ENCODE data around the gene SCYL3. TPM values are rescaled to one million over a fixed set of nuclear protein-coding genes. Genes with fewer than 3 reads are reported as not detected.
A peak's percentile ranks its signal among the peaks of the same experiment; 100 is the strongest.

Gene SCYL3
- total RNA-seq, 1 experiment from 2014 or later, result 7.8 TPM

- Histone ChIP-seq H3K27me3 (ENCODE audit: insufficient read depth, low read depth) (no peaks in the 10 kb centered on the region), H3K36me3 (ENCODE audit: low read depth) (peaks cover 56% of the 10 kb centered on the region), H3K4me1 (replicated peaks; ENCODE audit: insufficient read depth) (0 out of 2 replicates have a peak, but pooled peaks cover 5% of the 10 kb centered on the region), H3K4me2 (no peak overlapping the region), H4K20me1 (ENCODE audit: insufficient read depth) (no peaks in the 10 kb centered on the region; the same call in 1 of the 2 replicates), H3K4me3 (no peak overlapping the region), H3K9me3 (ENCODE audit: insufficient read depth, low read depth) (no peaks in the 10 kb centered on the region), H3K9me2 (ENCODE audit: insufficient read depth) (no peaks in the 10 kb centered on the region), H3K79me2 (ENCODE audit: low read depth) (no peaks in the 10 kb centered on the region; the same call in 1 of the 2 replicates), H3F3A (ENCODE audit: insufficient read depth, low read depth) (no peaks in the 10 kb centered on the region; the same call in none of the 2 replicates), H3K27ac (peak overlapping the region; percentile 22; the same call in 1 of the 2 replicates), H2AFZ (no peak overlapping the region)
- TF ChIP-seq CTCF (conservative IDR thresholded peaks at IDR 0.05), result no peak
- no peak for TF ChIP-seq EZH2 (IDR thresholded peaks at IDR 0.05; ENCODE audit: low read depth)
- ChIA-PET CTCF (no interaction called here), POLR2A (ENCODE audit: unreplicated experiment) (no interaction called here)
- intact Hi-C loops (cut with micrococcal nuclease; ENCODE audit: unreplicated experiment), result no loop called here
- BruUV-seq (replicated peaks), result no TSS peak
- no peak for DNase-seq
These were observed 44.2 kb downstream of the SCYL3 start for GRCh38 chr1:169849346-169850022.

- Histone ChIP-seq H3K36me3 (ENCODE audit: low read depth) (peaks cover 47% of the 10 kb centered on the region), H3K4me2 (no peak overlapping the region), H3K79me2 (ENCODE audit: low read depth) (no peaks in the 10 kb centered on the region; the same call in 1 of the 2 replicates), H3K4me3 (no peak overlapping the region), H2AFZ (no peak overlapping the region), H3K27me3 (ENCODE audit: insufficient read depth, low read depth) (no peaks in the 10 kb centered on the region), H3K9me3 (ENCODE audit: insufficient read depth, low read depth) (no peaks in the 10 kb centered on the region), H3K27ac (no peak overlapping the region), H3K9me2 (ENCODE audit: insufficient read depth) (no peaks in the 10 kb centered on the region), H4K20me1 (ENCODE audit: insufficient read depth) (no peaks in the 10 kb centered on the region; the same call in 1 of the 2 replicates), H3K4me1 (replicated peaks; ENCODE audit: insufficient read depth) (0 out of 2 replicates have a peak, but pooled peaks cover 5% of the 10 kb centered on the region), H3F3A (ENCODE audit: insufficient read depth, low read depth) (no peaks in the 10 kb centered on the region; the same call in none of the 2 replicates)
- intact Hi-C loops (cut with micrococcal nuclease; ENCODE audit: unreplicated experiment), result no loop called here
- ChIA-PET CTCF (no interaction called here), POLR2A (ENCODE audit: unreplicated experiment) (no interaction called here)
- BruUV-seq (replicated peaks), result no TSS peak
- no peak for DNase-seq
- TF ChIP-seq CTCF (conservative IDR thresholded peaks at IDR 0.05) (no peak), EZH2 (IDR thresholded peaks at IDR 0.05; ENCODE audit: low read depth) (no peak)
These were observed 45.2 kb downstream of the SCYL3 start for GRCh38 chr1:169848456-169848855.

GRCh38 chr1:169844941-169845608 lies 48.6 kb downstream of the SCYL3 start:
- Histone ChIP-seq H3K9me3 (ENCODE audit: insufficient read depth, low read depth) (no peaks in the 10 kb centered on the region), H3K79me2 (ENCODE audit: low read depth) (no peaks in the 10 kb centered on the region), H2AFZ (no peak overlapping the region), H3K36me3 (ENCODE audit: low read depth) (peaks cover 37% of the 10 kb centered on the region), H3K27ac (no peak overlapping the region), H3K9me2 (ENCODE audit: insufficient read depth) (no peaks in the 10 kb centered on the region), H3K27me3 (ENCODE audit: insufficient read depth, low read depth) (no peaks in the 10 kb centered on the region), H3K4me2 (no peak overlapping the region), H4K20me1 (ENCODE audit: insufficient read depth) (no peaks in the 10 kb centered on the region), H3K4me3 (no peak overlapping the region), H3K4me1 (replicated peaks; ENCODE audit: insufficient read depth) (0 out of 2 replicates have a peak, but pooled peaks cover 5% of the 10 kb centered on the region), H3F3A (ENCODE audit: insufficient read depth, low read depth) (no peaks in the 10 kb centered on the region; the same call in none of the 2 replicates)
- no peak for DNase-seq
- CTCF ChIA-PET, result no interaction called here
- intact Hi-C loops (cut with micrococcal nuclease; ENCODE audit: unreplicated experiment), result no loop called here
- POLR2A ChIA-PET (ENCODE audit: unreplicated experiment), result no interaction called here
- TF ChIP-seq CTCF (conservative IDR thresholded peaks at IDR 0.05) (no peak), EZH2 (IDR thresholded peaks at IDR 0.05; ENCODE audit: low read depth) (no peak)
- no TSS peak for BruUV-seq (replicated peaks)

All from PC-9 (cell line).